Upper lobe of left lung (tissue), 6 donors: Measurements from ENCODE around the gene MGST2. TPM values are rescaled to one million over a fixed set of nuclear protein-coding genes. Genes with fewer than 3 reads are reported as not detected.
"Not testable (repeated sequence)": the region's sequence is repeated elsewhere in the genome, so short reads cannot be mapped to it uniquely, and the experiment has no call there.

Experiments used
- ATAC-seq, 2 donors: fragments of 200-7000 bp; cut with Tn5 transposase; one replicate each; pipeline ENCODE4 v1.9.1; 2022; ENCODE audit warnings: mild to moderate bottlenecking in 2 of 2, moderate library complexity in 2 of 2; ENCODE audit not compliant: low FRiP score in 2 of 2
- DNase-seq, 2 donors: peaks; one replicate each; pipeline ENCODE4 v3.0.0-alpha.2; 2019 to 2020
- H3K27ac ChIP-seq, 4 donors: fragments of 200-600 bp; sonication (generic); one replicate each; pipeline ENCODE4 v1.5.1; 2016 to 2019
- H3K27me3 ChIP-seq, 4 donors: fragments of 200-600 bp; sonication (generic); one replicate each; pipeline ENCODE4 v1.5.1; 2017 to 2019
- H3K36me3 ChIP-seq, 4 donors: fragments of 200-600 bp; sonication (generic); one replicate each; pipeline ENCODE4 v1.5.1; 2016 to 2019
- H3K4me1 ChIP-seq, 4 donors: fragments of 200-600 bp; sonication (generic); one replicate each; pipeline ENCODE4 v1.5.1; 2018 to 2019
- H3K4me3 ChIP-seq, 4 donors: fragments of 200-600 bp; sonication (generic); one replicate each; pipeline ENCODE4 v1.5.1; 2017 to 2019; ENCODE audit warnings: mild to moderate bottlenecking in 2 of 4, moderate library complexity in 1 of 4
- H3K9me3 ChIP-seq, 4 donors: fragments of 200-600 bp; sonication (generic); one replicate each; pipeline ENCODE4 v1.5.1; 2018 to 2019
- EP300 ChIP-seq, 4 donors: sonication (generic); formaldehyde crosslinking; IDR thresholded peaks; one replicate each; pipeline ENCODE4 v1.5.1; 2017; ENCODE audit warnings: antibody characterized with exemption in 4 of 4, control low read depth in 2 of 4
- POLR2A ChIP-seq, 4 donors: fragments of 450-650 bp; IDR thresholded peaks; one replicate each; pipeline ENCODE4 v1.5.1; 2016 to 2017; ENCODE audit warnings: antibody characterized with exemption in 4 of 4, mild to moderate bottlenecking in 2 of 4
- POLR2AphosphoS5 ChIP-seq, 2 donors: sonication (generic); formaldehyde crosslinking; IDR thresholded peaks; one replicate each; pipeline ENCODE4 v1.5.1; 2017; ENCODE audit warnings: antibody characterized with exemption in 2 of 2
- WGBS, 2 donors: methylation state at CpG; one replicate each; pipeline ENCODE4 v1.1.5; 2017 to 2018; 5-methylcytosine and 5-hydroxymethylcytosine counted together
- total RNA-seq, 6 donors: library from RNA; depleted of rRNA in 4 of 6; stranded (reverse); fragments of >200 nt in 4 of 6; gene quantifications; one replicate each; pipeline versions ENCODE4 v1.1.0 to v1.2.1, GENCODE V29; 2016 to 2021
- TF ChIP-seq, protein P1 (sequence below), 6 experiments: fragments of 450-650 bp in 4 of 6; fragments of 200-600 bp in 2 of 6; sonication (generic) in 2 of 6; IDR thresholded peaks; one replicate each; pipeline ENCODE4 v1.5.1; 2016 to 2019; ENCODE audit warnings: antibody characterized with exemption in 6 of 6
- donor health status: DM: no; HTN: no; CAD: no; lungs with moderate emphysema.
- donor health status: DM: no; HTN: yes; CAD: no; lungs with severe emphysema.

Gene MGST2
- total RNA-seq, 6 donors from 2014 or later: 12.6 to 64.0 (median 39.1) TPM

DNA sequence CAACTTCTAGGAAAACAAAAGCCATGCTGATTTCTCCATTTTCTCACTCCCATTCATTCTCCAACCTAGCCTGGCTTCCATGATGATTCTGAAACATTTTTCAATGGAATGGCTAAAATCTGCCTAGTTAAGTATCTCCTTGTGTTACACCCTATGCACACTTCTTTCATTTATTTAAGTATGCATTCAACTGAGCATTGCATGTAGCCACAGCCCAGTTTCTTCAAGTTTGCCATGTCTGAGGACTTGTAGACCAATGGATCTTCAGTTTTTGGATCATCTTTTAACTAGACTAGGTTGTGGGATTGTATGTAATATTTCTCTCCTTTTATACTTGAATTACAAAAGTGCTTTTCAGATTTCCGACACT, 35.5 kb upstream of the MGST2 start:
- 95 to 96% methylated on average over 1 of the region's 1 CpG for WGBS, 2 donors
- ATAC-seq: no peak
- Histone ChIP-seq H3K27ac (no peak overlapping the region), H3K4me1 (peaks cover 0 to 16% (median 0%) of the 10 kb centered on the region in 4 donors), H3K27me3 (no peaks in the 10 kb centered on the region), H3K4me3 (no peak overlapping the region), H3K9me3 (no peaks in the 10 kb centered on the region), H3K36me3 (no peaks in the 10 kb centered on the region)
- TF ChIP-seq EP300 (IDR thresholded peaks at IDR 0.05) (no peak), POLR2A (IDR thresholded peaks at IDR 0.05) (no peak), POLR2AphosphoS5 (IDR thresholded peaks at IDR 0.05) (no peak)
- TF ChIP-seq, protein P1, sequence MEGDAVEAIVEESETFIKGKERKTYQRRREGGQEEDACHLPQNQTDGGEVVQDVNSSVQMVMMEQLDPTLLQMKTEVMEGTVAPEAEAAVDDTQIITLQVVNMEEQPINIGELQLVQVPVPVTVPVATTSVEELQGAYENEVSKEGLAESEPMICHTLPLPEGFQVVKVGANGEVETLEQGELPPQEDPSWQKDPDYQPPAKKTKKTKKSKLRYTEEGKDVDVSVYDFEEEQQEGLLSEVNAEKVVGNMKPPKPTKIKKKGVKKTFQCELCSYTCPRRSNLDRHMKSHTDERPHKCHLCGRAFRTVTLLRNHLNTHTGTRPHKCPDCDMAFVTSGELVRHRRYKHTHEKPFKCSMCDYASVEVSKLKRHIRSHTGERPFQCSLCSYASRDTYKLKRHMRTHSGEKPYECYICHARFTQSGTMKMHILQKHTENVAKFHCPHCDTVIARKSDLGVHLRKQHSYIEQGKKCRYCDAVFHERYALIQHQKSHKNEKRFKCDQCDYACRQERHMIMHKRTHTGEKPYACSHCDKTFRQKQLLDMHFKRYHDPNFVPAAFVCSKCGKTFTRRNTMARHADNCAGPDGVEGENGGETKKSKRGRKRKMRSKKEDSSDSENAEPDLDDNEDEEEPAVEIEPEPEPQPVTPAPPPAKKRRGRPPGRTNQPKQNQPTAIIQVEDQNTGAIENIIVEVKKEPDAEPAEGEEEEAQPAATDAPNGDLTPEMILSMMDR (IDR thresholded peaks at IDR 0.05): no peak
- no peak for DNase-seq

DNA sequence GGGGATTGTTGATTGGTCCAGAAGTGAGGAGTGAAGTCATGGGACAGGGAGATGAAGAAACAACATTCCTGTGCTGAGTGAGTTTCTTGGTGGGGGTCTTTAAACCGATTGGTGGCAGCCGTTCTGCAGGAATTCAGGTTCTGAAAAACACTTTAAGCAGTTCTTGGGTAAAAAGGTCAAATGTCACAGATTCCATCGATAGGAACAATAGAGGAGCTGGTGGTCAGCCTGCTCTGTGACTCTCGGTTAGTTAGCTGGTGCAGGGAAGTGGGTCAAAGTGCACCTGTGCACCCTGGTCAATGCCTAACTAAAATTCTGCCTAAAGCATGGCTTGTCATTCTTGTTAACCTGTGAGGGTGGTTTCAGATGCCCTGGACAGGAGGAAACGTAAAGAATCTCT, 34.6 kb upstream of the MGST2 start:
- Histone ChIP-seq H3K27ac (no peak overlapping the region), H3K9me3 (no peaks in the 10 kb centered on the region), H3K4me1 (peaks cover 0 to 16% (median 0%) of the 10 kb centered on the region in 4 donors), H3K27me3 (no peaks in the 10 kb centered on the region), H3K4me3 (no peak overlapping the region), H3K36me3 (no peaks in the 10 kb centered on the region)
- no peak for ATAC-seq
- no peak for DNase-seq
- 80 to 81% methylated on average over 5 of the region's 5 CpGs for WGBS, 2 donors
- TF ChIP-seq, protein P1 (IDR thresholded peaks at IDR 0.05): no peak
- no peak for TF ChIP-seq POLR2A (IDR thresholded peaks at IDR 0.05)
- no peak for TF ChIP-seq EP300 (IDR thresholded peaks at IDR 0.05)
- TF ChIP-seq POLR2AphosphoS5 (IDR thresholded peaks at IDR 0.05): no peak

DNA sequence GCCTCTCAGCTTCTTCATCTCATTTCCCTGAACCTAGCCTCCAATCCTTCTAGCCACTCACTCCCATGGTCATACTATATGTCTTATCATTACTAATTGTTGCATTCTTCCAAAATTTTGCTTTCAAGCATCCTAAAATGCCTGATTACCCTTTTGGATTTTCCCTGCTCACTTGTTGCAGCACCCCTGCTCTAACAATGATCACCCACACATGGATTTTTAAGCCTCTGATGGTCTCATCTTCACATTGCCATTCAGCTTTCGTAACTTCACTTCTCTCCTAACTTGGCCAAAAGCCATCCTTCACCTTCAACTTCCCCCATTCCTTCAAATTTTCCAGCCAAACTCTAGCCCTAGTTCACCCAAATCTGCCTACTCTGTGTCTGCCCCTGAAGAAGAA, 33.8 kb upstream of the MGST2 start:
- ATAC-seq (no peak), DNase-seq (no peak)
- no peaks in the 10 kb centered on the region for H3K9me3 ChIP-seq
- H3K4me1 ChIP-seq: peaks cover 0 to 16% (median 0%) of the 10 kb centered on the region in 4 donors
- H3K4me3 ChIP-seq: no peak overlapping the region
- no peak overlapping the region for H3K27ac ChIP-seq
- TF ChIP-seq EP300 (IDR thresholded peaks at IDR 0.05): no peak
- no peak for TF ChIP-seq POLR2A (IDR thresholded peaks at IDR 0.05)
- TF ChIP-seq POLR2AphosphoS5 (IDR thresholded peaks at IDR 0.05): no peak
- TF ChIP-seq, protein P1 (IDR thresholded peaks at IDR 0.05): no peak
- no peaks in the 10 kb centered on the region for H3K36me3 ChIP-seq
- 78 to 83% methylated on average over 1 of the region's 1 CpG for WGBS, 2 donors
- H3K27me3 ChIP-seq: no peaks in the 10 kb centered on the region

DNA sequence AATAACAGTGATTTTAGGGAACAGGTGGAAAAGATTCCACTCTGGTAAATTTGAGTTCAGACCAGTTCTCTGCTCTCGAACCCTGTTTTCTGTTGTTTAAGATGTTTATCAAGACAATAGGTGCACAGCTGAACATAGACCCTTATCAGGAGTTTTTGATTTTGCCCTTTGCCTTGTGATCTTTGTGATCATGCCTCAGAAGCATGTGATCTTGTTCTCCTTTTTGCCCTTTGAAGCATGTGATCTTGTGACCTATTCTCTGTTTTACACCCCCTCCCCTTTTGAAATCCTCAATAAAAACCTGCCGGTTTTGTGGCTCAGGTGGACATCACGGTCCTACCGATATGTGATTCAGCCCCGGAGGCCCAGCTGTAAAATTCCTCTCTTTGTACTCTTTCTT, 32.9 kb upstream of the MGST2 start:
- DNase-seq, H3K9me3 ChIP-seq, H3K27me3 ChIP-seq, H3K4me3 ChIP-seq, ATAC-seq, H3K27ac ChIP-seq, H3K36me3 ChIP-seq: not testable (repeated sequence)
- 87 to 94% methylated on average over 5 of the region's 5 CpGs for WGBS, 2 donors
- H3K4me1 ChIP-seq: peaks cover 0 to 14% (median 0%) of the 10 kb centered on the region in 4 donors

DNA sequence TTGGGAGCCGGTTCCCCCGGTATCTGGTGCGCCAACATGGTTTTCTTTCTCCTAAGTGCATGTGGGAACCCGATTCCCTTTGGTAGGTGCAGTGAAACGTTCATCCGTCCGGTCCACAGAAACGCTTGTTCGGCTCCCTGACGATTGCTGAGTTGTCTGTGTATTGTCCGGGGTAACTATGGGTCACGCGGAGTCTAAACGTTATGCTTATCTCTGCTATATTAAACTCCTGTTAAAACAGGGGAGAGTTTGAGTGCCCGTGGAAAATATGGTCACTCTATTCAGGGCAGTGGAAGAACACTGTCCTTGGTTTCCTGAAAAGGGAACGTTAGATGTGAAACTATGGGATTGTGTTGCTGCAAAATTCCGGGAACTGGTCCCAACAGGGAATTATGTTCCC, 32.4 kb upstream of the MGST2 start:
- Histone ChIP-seq H3K4me3 (peak overlapping the region in 2 of 4 donors; percentile 16 to 22), H3K27me3 (no peaks in the 10 kb centered on the region), H3K4me1 (peaks cover 0 to 10% (median 0%) of the 10 kb centered on the region in 4 donors), H3K27ac (no peak overlapping the region), H3K36me3 (no peaks in the 10 kb centered on the region), H3K9me3 (peaks cover 0 to 3% (median 2%) of the 10 kb centered on the region in 4 donors)
- 87 to 88% methylated on average over 17 of the region's 17 CpGs for WGBS, 2 donors
- ATAC-seq (no peak), DNase-seq (no peak)
- TF ChIP-seq POLR2AphosphoS5 (IDR thresholded peaks at IDR 0.05) (no peak), EP300 (IDR thresholded peaks at IDR 0.05) (no peak)

DNA sequence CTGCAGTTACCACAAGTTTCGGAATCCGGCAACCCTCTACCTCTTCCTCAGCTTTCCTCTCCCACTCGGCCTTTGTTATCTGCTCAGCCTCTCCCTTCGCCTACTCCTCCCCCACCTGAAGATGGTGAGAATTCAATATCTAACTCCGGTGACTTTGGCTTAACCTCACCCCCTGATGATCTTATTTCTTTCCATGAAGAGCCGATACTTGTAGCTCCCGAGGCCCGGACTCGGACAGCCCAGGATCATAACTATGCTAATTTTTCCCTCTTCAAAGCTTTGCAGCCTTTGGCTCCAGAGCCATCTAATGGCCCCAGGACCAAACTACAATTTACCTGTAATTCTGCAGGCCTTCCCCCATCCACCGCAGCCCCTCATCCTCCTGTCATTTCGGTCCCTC, 32.0 kb upstream of the MGST2 start:
- Histone ChIP-seq H3K27ac (no peak overlapping the region), H3K27me3 (no peaks in the 10 kb centered on the region), H3K4me3 (peak overlapping the region in 2 of 4 donors; percentile 16 to 22), H3K9me3 (peaks cover 0 to 8% (median 4%) of the 10 kb centered on the region in 4 donors), H3K4me1 (peaks cover 0 to 5% (median 0%) of the 10 kb centered on the region in 4 donors), H3K36me3 (no peaks in the 10 kb centered on the region)
- peak in 1 of 2 donors; percentile 84 for ATAC-seq
- TF ChIP-seq, protein P1 (IDR thresholded peaks at IDR 0.05): peak in 4 of 6 experiments; percentile 13 to 45 (median 28)
- no peak for TF ChIP-seq EP300 (IDR thresholded peaks at IDR 0.05)
- no peak for TF ChIP-seq POLR2AphosphoS5 (IDR thresholded peaks at IDR 0.05)
- no peak for TF ChIP-seq POLR2A (IDR thresholded peaks at IDR 0.05)
- 43 to 57% methylated on average over 11 of the region's 11 CpGs for WGBS, 2 donors
- DNase-seq: no peak
